GM18526 (cell line): ENCODE measurements around the gene TGM5.

ENCODE experiments used
- POLR2A ChIP-seq: IDR thresholded peaks from 3 replicates; pipeline ENCODE4 v1.6.1; 2011; ENCODE audit not compliant: insufficient read length; ENCODE audit errors: extremely low read depth

Gene TGM5

GRCh38 chr15:43278869-43279268 lies 12.1 kb upstream of the TGM5 start:
- TF ChIP-seq POLR2A = no peak

GRCh38 chr15:43277901-43278300 lies 11.2 kb upstream of the TGM5 start:
- TF ChIP-seq POLR2A = no peak

GRCh38 chr15:43277231-43277823 lies 10.6 kb upstream of the TGM5 start:
- no peak for TF ChIP-seq POLR2A

- TF ChIP-seq POLR2A = no peak
These were observed 10.0 kb upstream of the TGM5 start for GRCh38 chr15:43276563-43277200.

GRCh38 chr15:43275740-43276562 lies 9.2 kb upstream of the TGM5 start:
- no peak for TF ChIP-seq POLR2A

- no peak for TF ChIP-seq POLR2A
These were observed 7.4 kb upstream of the TGM5 start for GRCh38 chr15:43274136-43274535.

GRCh38 chr15:43273243-43273642 lies 6.5 kb upstream of the TGM5 start:
- TF ChIP-seq POLR2A = no peak

GRCh38 chr15:43270676-43271306 lies 4.1 kb upstream of the TGM5 start:
- no peak for TF ChIP-seq POLR2A

- no peak for TF ChIP-seq POLR2A
These were observed 3.5 kb upstream of the TGM5 start for GRCh38 chr15:43270113-43270665.

GRCh38 chr15:43268111-43269105 lies 1.7 kb upstream of the TGM5 start:
- TF ChIP-seq POLR2A = no peak

- no peak for TF ChIP-seq POLR2A
These were observed 711 bp upstream of the TGM5 start for GRCh38 chr15:43267439-43267838.

GRCh38 chr15:43266386-43266785 lies 342 bp downstream of the TGM5 start:
- TF ChIP-seq POLR2A = no peak

GRCh38 chr15:43260011-43260615 lies 6.6 kb downstream of the TGM5 start:
- no peak for TF ChIP-seq POLR2A

GRCh38 chr15:43258781-43259180 lies 7.9 kb downstream of the TGM5 start:
- no peak for TF ChIP-seq POLR2A
